ENCODE data around the gene BPIFB1. TPM values are rescaled to one million over a fixed set of nuclear protein-coding genes. Genes with fewer than 3 reads are reported as not detected.

Gene BPIFB1
- total and polyA plus RNA-seq, 2 of the 8 experiments (the other 6 are each of a cell fraction or from before 2014, with no cell fraction given), result not detected

GRCh38 chr20:33345342-33345741 lies 62.3 kb downstream of the BPIFB1 start:
- no peak overlapping the region for H3K4ac ChIP-seq (replicated peaks; ENCODE audit: insufficient read length, low read depth, low read length)
- no peak overlapping the region for H3K27ac ChIP-seq (ENCODE audit: low read depth, low read length)
- POLR2A ChIA-PET (ENCODE audit: partially characterized antibody), result no interaction called here
- H3K79me1 ChIP-seq (ENCODE audit: low read depth, low read length), result no peaks in the 10 kb centered on the region
- H4K20me1 ChIP-seq (replicated peaks in 1 of 2; ENCODE audit: control insufficient read depth in 1 of 2, insufficient read depth in 2 of 2, low read length in 2 of 2), result no peaks in the 10 kb centered on the region
- no peak overlapping the region for H3K4me3 ChIP-seq (ENCODE audit: extremely low read depth in 1 of 4, insufficient read depth in 2 of 4, low read depth in 3 of 4, low read length in 4 of 4)
- H2BK15ac ChIP-seq (ENCODE audit: low read length), result no peak overlapping the region
- H3K4me1 ChIP-seq (replicated peaks in 1 of 4; ENCODE audit: control insufficient read depth in 3 of 4, insufficient read depth in 4 of 4, low read length in 3 of 4), result peaks cover 2 to 8% (median 6%) of the 10 kb centered on the region in 4 experiments; a peak in 5 of 7 replicates
- H3K36me3 ChIP-seq (ENCODE audit: control insufficient read depth in 2 of 4, insufficient read depth in 4 of 4, low read length in 3 of 4), result no peaks in the 10 kb centered on the region
- H2AFZ ChIP-seq (ENCODE audit: low read length), result no peak overlapping the region
- H3K23ac ChIP-seq (ENCODE audit: insufficient read length), result no peak overlapping the region
- H2AK5ac ChIP-seq (ENCODE audit: low read depth, low read length), result no peak overlapping the region; the same call in 1 of the 2 replicates
- H3K18ac ChIP-seq (ENCODE audit: extremely low read depth, low read length), result no peak overlapping the region
- no peaks in the 10 kb centered on the region for H3K27me3 ChIP-seq (replicated peaks in 1 of 4; ENCODE audit: control insufficient read depth in 3 of 4, extremely low read depth in 1 of 4, insufficient read depth in 3 of 4, low read length in 3 of 4)
- H3K56ac ChIP-seq (replicated peaks; ENCODE audit: insufficient read length, low read depth, low read length), result no peak overlapping the region
- FAIRE-seq, result no peak
- CTCF ChIA-PET (ENCODE audit: partially characterized antibody), result interaction anchor here (1.5 kb wide), 1 partner anchor 27 kb away, joined by 3 read pairs; no protein-coding TSS in a partner anchor
- DNase-seq (ENCODE audit: low read depth in 1 of 2, low spot score in 2 of 2), result no peak
- no peak overlapping the region for H3K4me2 ChIP-seq (ENCODE audit: insufficient read depth in 1 of 2, low read depth in 2 of 2, low read length in 2 of 2)
- no peaks in the 10 kb centered on the region for H3K9me3 ChIP-seq (ENCODE audit: insufficient read depth in 2 of 2, low read depth in 1 of 2, low read length in 1 of 2)
- 97% methylated on average over 9 of the region's 9 CpGs; no CpG with 5 or more reads in 1 of the 2 experiments for WGBS, 2 experiments (ENCODE audit: extremely low coverage in 1 of 2, insufficient coverage in 1 of 2, insufficient read length in 1 of 2, insufficient replicate concordance in 2 of 2, low coverage in 1 of 2, low lambda C conversion rate in 2 of 2, missing lambda C conversion rate in 1 of 2)
- no peak overlapping the region for H3K14ac ChIP-seq (ENCODE audit: insufficient read length)
- no peak overlapping the region for H4K91ac ChIP-seq (replicated peaks; ENCODE audit: insufficient read length, low read length)
- H4K5ac ChIP-seq (ENCODE audit: insufficient read length, low read depth, low read length), result no peak overlapping the region
- no peak for TF ChIP-seq EZH2 (IDR thresholded peaks at IDR 0.05; ENCODE audit: low read depth, low read length, severe bottlenecking)
- TF ChIP-seq, protein P1, sequence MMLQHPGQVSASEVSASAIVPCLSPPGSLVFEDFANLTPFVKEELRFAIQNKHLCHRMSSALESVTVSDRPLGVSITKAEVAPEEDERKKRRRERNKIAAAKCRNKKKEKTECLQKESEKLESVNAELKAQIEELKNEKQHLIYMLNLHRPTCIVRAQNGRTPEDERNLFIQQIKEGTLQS (IDR thresholded peaks at IDR 0.05; ENCODE audit: insufficient read depth, low read depth, low read length), result no peak
- no peak for TF ChIP-seq ASH2L (IDR thresholded peaks at IDR 0.05; ENCODE audit: low read length)
- no peak for TF ChIP-seq TBP (IDR thresholded peaks at IDR 0.05; ENCODE audit: low read depth, low read length)
- TF ChIP-seq POU5F1 (IDR thresholded peaks at IDR 0.05; ENCODE audit: low read depth, low read length), result no peak
- TF ChIP-seq SIRT6 (IDR thresholded peaks at IDR 0.05; ENCODE audit: low read length), result no peak
- H3K79me2 ChIP-seq (ENCODE audit: control insufficient read depth in 1 of 2, insufficient read depth in 2 of 2, low read length in 2 of 2), result no peaks in the 10 kb centered on the region
- no peak overlapping the region for H2BK12ac ChIP-seq (ENCODE audit: low read depth, low read length)
- no peaks in the 10 kb centered on the region for H3K23me2 ChIP-seq (ENCODE audit: low read depth, low read length)
- H3K9ac ChIP-seq (replicated peaks in 1 of 4; ENCODE audit: extremely low read depth in 1 of 4, low read depth in 3 of 4, low read length in 3 of 4), result no peak overlapping the region
- no peak overlapping the region for H2BK120ac ChIP-seq (replicated peaks; ENCODE audit: low read depth, low read length)
- no peak overlapping the region for H2BK5ac ChIP-seq (ENCODE audit: low read depth, low read length)
- H2BK20ac ChIP-seq (ENCODE audit: low read length), result no peak overlapping the region
- peak overlapping the region; percentile 18; the same call in 1 of the 2 replicates for H4K8ac ChIP-seq (ENCODE audit: extremely low read depth, insufficient read depth, low read length)

Measured in H1 (cell line).